GM13977 (cell line): Measurements from ENCODE around the gene HIVEP3.

Experiments used
- DNase-seq: peaks from one replicate; pipeline ENCODE4 v3.0.0; 2012; ENCODE audit warnings: low spot score
- in situ Hi-C: fragments of 300-500 bp; cut with MboI; formaldehyde crosslinking; loops from one replicate; pipeline ENCODE4 v1.12.0; 2022; ENCODE audit warnings: low sequenced_read_pairs, low pct_unique_long_range_greater_than_20kb, mixed read lengths, inconsistent platforms; ENCODE audit not compliant: unreplicated experiment
- TF ChIP-seq, protein P1 (sequence below): IDR thresholded peaks from 2 replicates; pipeline ENCODE4 v1.5.1; 2012; ENCODE audit warnings: mild to moderate bottlenecking, control low read depth; ENCODE audit not compliant: insufficient read depth; ENCODE audit errors: extremely low read depth, missing control alignments

Gene HIVEP3

DNA sequence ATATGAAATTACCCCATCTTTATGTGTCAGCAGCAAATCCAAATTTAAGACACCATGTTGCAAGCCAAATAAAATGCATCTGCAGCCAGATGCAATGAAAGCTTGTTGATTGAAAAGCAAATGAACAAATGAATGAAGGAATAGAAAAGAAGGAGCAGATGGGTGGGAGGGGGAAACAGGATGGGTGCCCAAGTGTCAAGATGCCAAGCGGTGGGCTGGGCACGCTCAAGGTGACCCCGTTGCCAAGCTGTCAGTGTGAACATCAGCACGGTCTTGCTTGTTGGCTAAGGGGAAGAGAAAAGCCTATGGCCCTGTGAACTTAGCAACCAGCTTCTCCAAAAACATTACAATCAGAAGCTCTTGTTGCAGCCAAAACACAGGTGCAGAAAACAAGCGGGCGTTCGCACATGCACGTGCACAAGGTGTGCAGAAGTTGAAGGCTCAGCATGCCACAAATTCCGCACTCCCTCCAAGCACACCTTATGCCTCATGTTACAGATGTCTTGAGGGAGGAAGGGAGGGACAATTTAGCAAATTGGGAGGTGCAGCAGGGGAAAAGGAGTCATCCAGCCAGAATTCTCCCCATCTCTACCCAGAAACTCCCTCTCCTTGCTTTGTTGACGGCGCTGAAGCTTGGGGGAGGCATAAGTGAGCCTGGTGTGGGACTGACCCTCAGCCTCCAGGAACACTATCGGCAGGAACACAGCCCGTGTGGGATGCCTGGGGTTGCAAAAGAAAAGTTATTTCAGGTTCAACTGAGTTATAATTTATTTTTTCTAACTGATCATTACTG, 62.4 kb downstream of the HIVEP3 start:
- no peak for DNase-seq
- in situ Hi-C loops, result no loop called here
- TF ChIP-seq, protein P1, sequence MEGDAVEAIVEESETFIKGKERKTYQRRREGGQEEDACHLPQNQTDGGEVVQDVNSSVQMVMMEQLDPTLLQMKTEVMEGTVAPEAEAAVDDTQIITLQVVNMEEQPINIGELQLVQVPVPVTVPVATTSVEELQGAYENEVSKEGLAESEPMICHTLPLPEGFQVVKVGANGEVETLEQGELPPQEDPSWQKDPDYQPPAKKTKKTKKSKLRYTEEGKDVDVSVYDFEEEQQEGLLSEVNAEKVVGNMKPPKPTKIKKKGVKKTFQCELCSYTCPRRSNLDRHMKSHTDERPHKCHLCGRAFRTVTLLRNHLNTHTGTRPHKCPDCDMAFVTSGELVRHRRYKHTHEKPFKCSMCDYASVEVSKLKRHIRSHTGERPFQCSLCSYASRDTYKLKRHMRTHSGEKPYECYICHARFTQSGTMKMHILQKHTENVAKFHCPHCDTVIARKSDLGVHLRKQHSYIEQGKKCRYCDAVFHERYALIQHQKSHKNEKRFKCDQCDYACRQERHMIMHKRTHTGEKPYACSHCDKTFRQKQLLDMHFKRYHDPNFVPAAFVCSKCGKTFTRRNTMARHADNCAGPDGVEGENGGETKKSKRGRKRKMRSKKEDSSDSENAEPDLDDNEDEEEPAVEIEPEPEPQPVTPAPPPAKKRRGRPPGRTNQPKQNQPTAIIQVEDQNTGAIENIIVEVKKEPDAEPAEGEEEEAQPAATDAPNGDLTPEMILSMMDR, result no peak

DNA sequence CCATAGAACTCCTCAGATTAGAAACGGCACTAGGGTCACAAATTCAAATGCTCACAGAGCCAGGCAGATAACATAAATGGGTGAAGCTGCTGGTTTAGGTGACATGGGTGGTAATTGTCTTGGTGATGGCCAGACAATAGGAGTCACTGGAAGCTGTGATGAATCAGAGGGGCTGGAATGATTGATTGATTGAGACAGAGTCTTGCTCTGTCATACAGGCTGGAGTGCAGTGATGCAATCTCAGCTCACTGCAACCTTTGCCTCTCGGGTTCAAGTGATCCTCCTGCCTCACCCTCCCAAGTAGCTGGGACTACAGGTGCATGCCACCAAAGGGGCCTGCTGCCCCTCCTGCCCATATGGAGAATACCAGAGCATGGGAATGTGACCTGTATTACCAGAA, 63.0 kb downstream of the HIVEP3 start:
- in situ Hi-C loops, result no loop called here
- no peak for DNase-seq
- TF ChIP-seq, protein P1, result no peak

DNA sequence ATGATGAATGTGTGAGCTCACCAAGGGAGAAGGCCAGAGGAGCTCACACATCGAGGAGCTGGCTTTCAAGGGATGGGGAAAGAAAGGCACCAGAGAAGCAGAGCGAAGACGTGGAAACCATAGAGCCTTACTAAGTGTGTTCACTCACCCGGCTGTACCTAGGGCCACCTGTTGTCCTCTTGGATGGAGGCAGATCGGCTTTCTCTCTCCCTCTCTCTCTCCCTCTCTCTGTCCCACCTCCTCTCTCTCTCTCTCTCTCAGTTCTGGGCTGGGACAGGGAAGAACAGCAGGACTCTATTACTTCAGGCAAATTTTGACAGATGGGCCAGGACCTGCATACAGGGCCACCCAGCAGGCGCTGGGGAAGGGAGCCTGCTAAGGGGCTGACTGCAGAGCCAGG, 64.8 kb downstream of the HIVEP3 start:
- TF ChIP-seq, protein P1, result no peak

DNA sequence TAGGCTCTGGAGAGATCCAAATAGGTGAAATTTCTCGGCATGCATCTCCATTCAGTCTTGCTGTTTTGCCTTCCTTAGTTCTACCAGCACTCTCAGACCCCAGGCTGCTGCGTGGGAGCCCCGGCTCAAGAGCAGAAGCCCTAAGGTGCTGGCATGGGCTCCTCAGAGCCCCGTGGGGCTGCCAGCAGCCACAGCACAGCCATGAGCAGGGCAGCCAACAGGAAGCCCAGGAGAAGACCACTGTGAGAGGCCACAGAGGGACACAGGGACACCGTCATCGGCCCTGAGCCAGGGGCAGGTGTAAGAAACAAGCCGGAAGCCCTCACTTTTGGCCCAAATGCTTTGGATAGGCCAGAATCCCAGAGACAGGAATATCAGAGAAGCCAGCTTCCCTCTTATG, 66.6 kb downstream of the HIVEP3 start:
- in situ Hi-C loops, result no loop called here
- no peak for DNase-seq
- TF ChIP-seq, protein P1, result no peak

More for the DNA sequence above, 64.8 kb downstream of the HIVEP3 start:
- no peak for DNase-seq
- in situ Hi-C loops, result no loop called here

DNA sequence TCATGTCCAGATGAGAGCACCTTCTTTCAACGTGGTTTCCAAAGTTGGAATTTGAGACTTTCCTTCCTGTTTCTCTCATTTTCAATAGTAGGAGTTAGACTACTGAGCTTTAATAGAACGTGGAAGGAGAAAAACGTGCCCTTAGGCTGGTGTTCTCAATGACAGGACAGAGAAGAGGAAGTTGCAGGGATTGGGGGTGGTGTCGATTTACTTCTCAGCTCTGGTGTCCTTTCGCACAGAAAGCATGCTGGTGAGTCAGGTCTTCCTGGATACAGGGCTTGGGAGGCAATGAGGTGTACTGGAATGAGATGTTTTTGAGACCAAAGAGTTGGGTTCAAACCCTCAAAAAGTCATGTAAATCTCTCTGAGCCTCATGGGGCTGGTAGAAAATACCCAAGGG, 67.1 kb downstream of the HIVEP3 start:
- TF ChIP-seq, protein P1, result no peak
- no peak for DNase-seq
- in situ Hi-C loops, result no loop called here

DNA sequence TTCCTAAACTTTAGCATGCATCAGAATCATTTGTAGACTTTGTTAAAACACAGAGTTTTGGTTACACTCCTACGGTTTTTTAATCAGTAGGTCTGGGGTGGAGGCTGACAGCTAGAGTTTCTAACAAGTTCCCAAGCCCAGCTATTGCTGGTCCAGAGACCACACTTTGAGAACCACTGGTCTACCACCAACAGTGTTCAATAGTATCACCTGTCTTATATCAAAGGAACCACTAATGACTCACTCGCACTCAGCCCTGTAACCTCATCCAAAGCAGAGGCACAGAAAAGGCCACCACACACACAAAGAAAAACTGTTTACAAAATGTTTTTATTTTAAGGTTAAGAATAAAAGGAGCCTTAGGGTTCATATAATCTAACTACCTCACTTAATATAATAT, 68.7 kb downstream of the HIVEP3 start:
- no peak for DNase-seq
- TF ChIP-seq, protein P1, result no peak
- in situ Hi-C loops, result no loop called here
